OCI-LY1 (cell line): Measurements from ENCODE around the gene PRKCE.

Source experiments
- H2AFZ ChIP-seq: fragments of 200-600 bp; sonication (generic), shearing (Covaris generic); 2 replicates; pipeline ENCODE4 v1.6.0; 2014; ENCODE audit warnings: antibody characterized with exemption, mild to moderate bottlenecking, low read length
- H3F3A ChIP-seq: fragments of 200-600 bp; sonication (generic), shearing (Covaris generic); 2 replicates; pipeline ENCODE4 v1.6.0; 2014; ENCODE audit warnings: mild to moderate bottlenecking, antibody characterized with exemption, low read length, moderate library complexity; ENCODE audit not compliant: insufficient read depth
- H3K27ac ChIP-seq: fragments of 200-600 bp; sonication (generic); 2 replicates; pipeline ENCODE4 v1.5.1; 2014; ENCODE audit warnings: low read length, mixed run types, mild to moderate bottlenecking, low read depth; ENCODE audit not compliant: poor library complexity, severe bottlenecking
- H3K27me3 ChIP-seq: fragments of 200-600 bp; sonication (generic); 2 replicates; pipeline ENCODE4 v1.6.0; 2014; ENCODE audit warnings: antibody characterized with exemption, mild to moderate bottlenecking, low read length, moderate library complexity; ENCODE audit not compliant: insufficient read depth
- H3K36me3 ChIP-seq: fragments of 200-600 bp; sonication (generic); 2 replicates; pipeline ENCODE4 v1.6.1; 2014; ENCODE audit warnings: mild to moderate bottlenecking, antibody characterized with exemption, low read length, moderate library complexity, mixed read lengths; ENCODE audit not compliant: insufficient read depth
- H3K4me1 ChIP-seq: fragments of 200-600 bp; sonication (generic); 2 replicates; pipeline ENCODE4 v1.5.1; 2014; ENCODE audit warnings: mild to moderate bottlenecking, low read length, moderate library complexity; ENCODE audit not compliant: insufficient read depth, severe bottlenecking
- H3K4me2 ChIP-seq: fragments of 200-600 bp; sonication (generic), shearing (Covaris generic); 2 replicates; pipeline ENCODE4 v1.6.1; 2014; ENCODE audit warnings: low read length
- H3K4me3 ChIP-seq: fragments of 200-600 bp; sonication (generic); 2 replicates; pipeline ENCODE4 v1.5.1; 2014; ENCODE audit warnings: low read length, low read depth, mild to moderate bottlenecking, mixed read lengths; ENCODE audit not compliant: poor library complexity, severe bottlenecking
- H3K79me2 ChIP-seq: fragments of 200-600 bp; shearing (Covaris generic); 2 replicates; pipeline ENCODE4 v1.6.1; 2016; ENCODE audit warnings: mixed run types, low read length, mixed read lengths; ENCODE audit not compliant: insufficient read depth
- H3K9ac ChIP-seq: fragments of 200-600 bp; sonication (generic), shearing (Covaris generic); 2 replicates; pipeline ENCODE4 v1.6.1; 2014; ENCODE audit warnings: mild to moderate bottlenecking, low read length, mixed read lengths
- H3K9me2 ChIP-seq: fragments of 200-600 bp; sonication (generic), shearing (Covaris generic); 2 replicates; pipeline ENCODE4 v1.6.1; 2014; ENCODE audit warnings: low read depth, mild to moderate bottlenecking, low read length, mixed read lengths
- H3K9me3 ChIP-seq: fragments of 200-600 bp; shearing (Covaris generic); 2 replicates; pipeline ENCODE4 v1.6.1; 2014; ENCODE audit warnings: low read length, mixed read lengths
- H4K20me1 ChIP-seq: fragments of 200-600 bp; sonication (generic), shearing (Covaris generic); 2 replicates; pipeline ENCODE4 v1.6.0; 2016; ENCODE audit warnings: mild to moderate bottlenecking, low read length; ENCODE audit not compliant: insufficient read depth
- EZH2 ChIP-seq: fragments of 200-600 bp; sonication (generic), shearing (Covaris generic); IDR thresholded peaks from 2 replicates; pipeline ENCODE4 v1.8.0; 2017; ENCODE audit warnings: borderline replicate concordance, mixed run types, mild to moderate bottlenecking, antibody characterized with exemption, low read length, moderate library complexity, mixed read lengths
- TF ChIP-seq, protein P1 (sequence below): fragments of 200-600 bp; sonication (generic), shearing (Covaris generic); IDR thresholded peaks from 2 replicates; pipeline ENCODE4 v1.5.1; 2017; ENCODE audit warnings: mild to moderate bottlenecking, antibody characterized with exemption, low read length, moderate library complexity, mixed read lengths

PRKCE gene

GRCh38 chr2:46230677-46231425, 579.4 kb downstream of the PRKCE start:
- Histone ChIP-seq H3K4me1 (no peaks in the 10 kb centered on the region), H3K79me2 (no peaks in the 10 kb centered on the region), H2AFZ (no peak overlapping the region), H3K4me2 (no peak overlapping the region), H3K9me2 (no peaks in the 10 kb centered on the region), H3K27ac (no peak overlapping the region), H3K9me3 (no peaks in the 10 kb centered on the region), H4K20me1 (no peaks in the 10 kb centered on the region), H3K4me3 (no peak overlapping the region), H3K36me3 (no peaks in the 10 kb centered on the region), H3K9ac (no peak overlapping the region), H3F3A (no peaks in the 10 kb centered on the region), H3K27me3 (no peaks in the 10 kb centered on the region)
- TF ChIP-seq EZH2 = no peak
- TF ChIP-seq, protein P1, sequence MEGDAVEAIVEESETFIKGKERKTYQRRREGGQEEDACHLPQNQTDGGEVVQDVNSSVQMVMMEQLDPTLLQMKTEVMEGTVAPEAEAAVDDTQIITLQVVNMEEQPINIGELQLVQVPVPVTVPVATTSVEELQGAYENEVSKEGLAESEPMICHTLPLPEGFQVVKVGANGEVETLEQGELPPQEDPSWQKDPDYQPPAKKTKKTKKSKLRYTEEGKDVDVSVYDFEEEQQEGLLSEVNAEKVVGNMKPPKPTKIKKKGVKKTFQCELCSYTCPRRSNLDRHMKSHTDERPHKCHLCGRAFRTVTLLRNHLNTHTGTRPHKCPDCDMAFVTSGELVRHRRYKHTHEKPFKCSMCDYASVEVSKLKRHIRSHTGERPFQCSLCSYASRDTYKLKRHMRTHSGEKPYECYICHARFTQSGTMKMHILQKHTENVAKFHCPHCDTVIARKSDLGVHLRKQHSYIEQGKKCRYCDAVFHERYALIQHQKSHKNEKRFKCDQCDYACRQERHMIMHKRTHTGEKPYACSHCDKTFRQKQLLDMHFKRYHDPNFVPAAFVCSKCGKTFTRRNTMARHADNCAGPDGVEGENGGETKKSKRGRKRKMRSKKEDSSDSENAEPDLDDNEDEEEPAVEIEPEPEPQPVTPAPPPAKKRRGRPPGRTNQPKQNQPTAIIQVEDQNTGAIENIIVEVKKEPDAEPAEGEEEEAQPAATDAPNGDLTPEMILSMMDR = no peak

DNA sequence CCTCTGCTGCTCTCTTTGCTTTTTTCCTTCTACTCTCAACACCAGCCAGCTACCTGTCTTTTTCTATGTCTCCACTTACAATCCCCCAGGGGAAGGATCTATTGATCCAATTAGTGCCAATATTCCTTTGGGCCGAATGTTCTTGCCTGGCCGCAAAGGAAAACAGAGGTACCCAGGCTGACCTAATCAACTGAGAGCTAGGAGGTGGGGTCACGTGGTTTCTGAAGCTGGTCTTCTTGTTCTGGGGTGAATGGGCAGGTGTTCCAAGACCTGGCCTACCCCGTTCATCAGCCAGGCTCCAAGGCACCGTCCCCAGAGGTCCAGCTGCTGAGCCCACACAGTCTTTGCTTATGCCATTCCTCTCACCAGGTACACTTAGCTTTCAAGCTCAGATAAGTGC, 580.2 kb downstream of the PRKCE start:
- Histone ChIP-seq H3K9me2 (no peaks in the 10 kb centered on the region), H3K27me3 (no peaks in the 10 kb centered on the region), H3K9me3 (no peaks in the 10 kb centered on the region), H2AFZ (no peak overlapping the region), H4K20me1 (no peaks in the 10 kb centered on the region), H3K4me3 (no peak overlapping the region), H3K36me3 (no peaks in the 10 kb centered on the region), H3K27ac (no peak overlapping the region), H3K4me1 (no peaks in the 10 kb centered on the region), H3K9ac (no peak overlapping the region), H3F3A (no peaks in the 10 kb centered on the region), H3K4me2 (no peak overlapping the region), H3K79me2 (no peaks in the 10 kb centered on the region)
- TF ChIP-seq EZH2 = no peak
- TF ChIP-seq, protein P1 = no peak

- Histone ChIP-seq H3K4me2 (no peak overlapping the region), H3K9me2 (no peaks in the 10 kb centered on the region), H3F3A (no peaks in the 10 kb centered on the region), H4K20me1 (no peaks in the 10 kb centered on the region), H3K4me3 (no peak overlapping the region), H3K27ac (no peak overlapping the region), H3K27me3 (no peaks in the 10 kb centered on the region), H3K36me3 (no peaks in the 10 kb centered on the region), H3K9me3 (no peaks in the 10 kb centered on the region), H3K4me1 (no peaks in the 10 kb centered on the region), H3K9ac (no peak overlapping the region), H2AFZ (no peak overlapping the region), H3K79me2 (no peaks in the 10 kb centered on the region)
- TF ChIP-seq, protein P1 = no peak
These were observed 581.4 kb downstream of the PRKCE start for GRCh38 chr2:46232860-46233259.
